Measurements from ENCODE around the gene WNT11.
A peak's percentile ranks its signal among the peaks of the same experiment; 100 is the strongest.

The WNT11 gene

DNA sequence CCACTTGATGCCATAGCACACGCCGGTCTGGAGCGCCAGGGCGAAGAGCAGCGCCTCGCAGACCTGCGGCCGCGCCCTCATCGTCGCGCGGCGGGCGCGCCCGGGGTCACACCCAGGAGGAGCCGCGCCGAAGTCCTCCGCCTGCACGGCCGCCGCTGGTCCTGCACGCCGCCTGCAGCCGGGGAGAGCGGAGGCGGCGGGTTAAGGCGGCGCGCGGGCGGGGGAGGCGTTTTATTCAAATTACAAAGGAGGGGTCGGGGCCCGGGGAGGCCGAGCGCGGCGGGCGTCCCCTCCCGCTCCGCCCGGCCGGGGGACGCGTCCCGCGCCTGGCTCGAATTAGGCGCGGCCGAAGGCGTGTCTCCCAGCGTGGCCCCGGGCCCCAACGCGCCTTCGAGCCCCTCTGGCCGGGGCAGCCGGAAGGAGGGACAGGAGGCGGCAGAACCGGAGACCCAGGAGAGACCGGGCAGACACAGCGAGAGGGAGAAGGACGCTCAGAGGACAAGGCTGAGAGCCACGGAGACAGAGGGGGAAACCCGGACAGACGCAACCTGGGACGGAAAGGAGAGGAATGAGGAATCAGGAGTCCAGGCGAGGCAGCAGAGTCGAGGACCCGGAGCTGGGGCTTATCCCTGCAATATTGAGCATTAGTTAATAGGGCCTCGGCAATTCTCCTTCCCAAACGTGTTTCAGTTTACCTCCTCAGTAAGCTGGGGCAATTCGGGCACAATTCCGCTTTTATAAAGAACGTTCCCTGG is at the start of gene WNT11:
TSS of gene WNT11 (minus strand) at position 176 of the 755 bp plus-strand sequence. CDS start at position 81, 95 bp downstream.
- peak; percentile 72 for DNase-seq

DNA sequence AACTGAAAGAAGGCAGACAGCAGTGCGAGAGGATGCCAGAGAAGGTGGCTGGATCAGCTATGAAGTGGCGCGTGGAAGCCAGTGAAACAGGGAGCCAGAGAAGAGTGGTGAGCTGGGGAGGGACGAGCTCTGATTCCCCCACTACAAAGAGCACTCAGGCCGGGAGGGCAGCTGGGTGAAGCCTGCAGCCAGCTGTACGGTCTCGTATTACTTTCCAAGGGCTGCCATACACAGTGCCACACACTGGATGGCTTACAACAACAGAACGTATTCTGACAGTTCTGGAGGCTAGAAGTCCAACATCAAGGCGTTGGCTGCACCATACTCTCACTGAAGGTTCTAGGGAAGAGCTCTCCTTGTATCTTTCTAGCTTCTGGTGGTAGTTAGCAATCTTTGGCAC is 47.1 kb upstream of the WNT11 start:
- DNase-seq: no peak

DNA sequence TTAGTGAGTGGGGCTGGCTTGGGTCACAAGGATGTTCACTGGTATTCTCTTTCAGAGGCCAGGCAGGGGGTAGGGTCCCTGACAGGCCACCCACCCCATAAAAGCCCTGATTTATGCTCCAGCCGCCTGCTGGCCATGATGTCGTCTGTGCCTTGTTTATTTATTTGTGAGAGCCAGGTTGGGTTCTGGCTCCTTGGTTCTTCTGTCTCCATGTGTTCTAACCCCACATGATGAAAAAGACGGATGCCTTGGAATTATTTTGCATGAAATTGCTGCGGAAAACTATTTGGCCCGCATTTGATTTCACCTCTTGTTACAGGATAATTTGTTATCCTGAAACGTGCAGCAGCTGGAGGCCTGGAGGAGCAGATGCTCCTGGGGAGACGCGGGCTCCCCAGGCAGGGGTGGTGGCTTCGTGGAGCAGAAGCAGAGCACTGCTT is 46.3 kb upstream of the WNT11 start:
- DNase-seq: no peak

- no peak for DNase-seq
These were observed 45.3 kb upstream of the WNT11 start for GRCh38 chr11:76251576-76251975.

GRCh38 chr11:76251226-76251575 is 44.9 kb upstream of the WNT11 start:
- no peak for DNase-seq

DNA sequence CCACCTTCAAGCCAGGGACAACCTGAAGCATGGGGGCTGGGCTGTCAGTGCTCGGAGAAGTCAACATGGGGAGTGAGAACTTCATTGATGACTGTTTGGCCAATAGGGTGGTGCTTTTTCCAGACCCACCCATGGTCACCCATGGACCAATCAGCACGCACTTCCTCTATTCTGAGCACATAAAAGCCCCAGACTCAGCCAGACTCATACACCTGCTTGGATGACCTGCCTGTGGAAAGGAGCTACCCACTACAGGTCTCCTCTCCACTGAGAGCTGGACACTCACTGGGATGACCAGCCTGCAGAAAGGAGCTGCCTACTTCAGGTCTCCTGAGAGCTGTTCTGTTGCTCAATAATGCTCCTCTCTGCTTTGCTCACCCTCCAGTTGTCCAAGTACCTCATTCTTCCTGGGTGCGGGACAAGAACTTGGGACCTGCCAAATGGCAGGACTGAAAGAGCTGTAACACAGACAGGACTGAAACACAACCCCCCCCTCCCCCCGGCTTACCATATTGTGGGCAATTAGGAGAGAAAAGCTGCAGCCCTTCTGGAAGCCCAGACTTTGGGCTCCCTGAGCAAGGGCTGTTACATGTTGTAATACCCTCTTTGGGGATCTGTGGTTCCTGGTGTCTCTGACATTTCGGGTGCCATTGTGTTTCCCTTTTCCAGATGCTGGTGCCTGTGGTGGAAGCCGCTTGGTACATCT is 44.4 kb upstream of the WNT11 start:
- no peak for DNase-seq

GRCh38 chr11:76249195-76249741 is 43.0 kb upstream of the WNT11 start:
- DNase-seq: no peak

DNA sequence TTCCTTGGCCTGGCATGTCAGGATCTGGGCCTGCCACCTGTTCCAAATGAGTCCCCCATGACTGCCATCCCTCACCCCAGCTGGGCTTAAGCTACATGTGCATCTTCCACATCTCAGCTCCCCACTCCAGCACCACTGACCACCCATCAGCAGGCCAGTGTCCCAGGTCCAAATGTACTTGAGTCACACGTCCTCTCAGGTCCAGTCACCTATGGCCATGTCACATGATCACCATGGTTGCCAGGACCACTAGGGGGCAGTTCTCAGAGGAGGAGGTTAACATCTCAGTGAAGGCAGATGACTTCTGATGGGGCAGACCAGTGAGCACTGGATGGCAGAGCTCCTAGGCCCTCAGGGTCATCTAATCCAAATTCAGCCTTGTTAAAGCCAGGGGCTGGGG is 41.9 kb upstream of the WNT11 start:
- DNase-seq: no peak

GRCh38 chr11:76247091-76247490 is 40.8 kb upstream of the WNT11 start:
- no peak for DNase-seq

DNA sequence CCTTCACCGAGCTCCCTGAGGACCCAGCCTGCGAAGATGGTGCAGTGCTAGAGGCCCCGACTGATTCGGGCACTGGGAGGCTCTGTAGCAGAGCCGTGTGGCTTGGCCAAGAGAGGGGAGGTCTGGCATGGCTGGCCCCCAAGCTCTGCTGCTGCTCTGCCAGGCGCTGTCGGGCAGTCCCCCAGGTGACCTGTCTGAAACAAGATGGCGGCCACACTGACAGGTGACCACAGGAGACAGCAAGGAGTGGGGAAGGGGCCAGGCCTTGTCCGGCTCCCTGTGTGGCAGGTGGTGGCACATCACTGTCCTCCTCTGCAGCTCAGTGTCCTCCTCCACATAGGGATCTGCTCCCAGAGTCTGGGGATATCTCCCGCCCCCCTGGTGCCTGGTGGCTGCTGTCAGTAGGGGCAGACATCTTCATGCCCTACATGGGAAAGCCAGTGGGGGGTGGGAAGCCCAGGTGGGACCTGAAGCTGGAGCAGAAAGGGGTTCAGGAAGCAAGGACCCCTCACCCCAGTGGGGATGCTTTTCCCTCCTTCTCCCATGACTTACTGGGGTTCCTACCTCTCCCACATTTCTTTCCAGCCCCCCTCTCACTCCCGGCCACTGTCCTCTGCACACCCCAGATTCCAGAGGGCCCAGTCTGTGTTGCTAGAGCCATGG is 40.1 kb upstream of the WNT11 start:
- no peak for DNase-seq

GRCh38 chr11:76245720-76246119 is 39.4 kb upstream of the WNT11 start:
- no peak for DNase-seq

DNA sequence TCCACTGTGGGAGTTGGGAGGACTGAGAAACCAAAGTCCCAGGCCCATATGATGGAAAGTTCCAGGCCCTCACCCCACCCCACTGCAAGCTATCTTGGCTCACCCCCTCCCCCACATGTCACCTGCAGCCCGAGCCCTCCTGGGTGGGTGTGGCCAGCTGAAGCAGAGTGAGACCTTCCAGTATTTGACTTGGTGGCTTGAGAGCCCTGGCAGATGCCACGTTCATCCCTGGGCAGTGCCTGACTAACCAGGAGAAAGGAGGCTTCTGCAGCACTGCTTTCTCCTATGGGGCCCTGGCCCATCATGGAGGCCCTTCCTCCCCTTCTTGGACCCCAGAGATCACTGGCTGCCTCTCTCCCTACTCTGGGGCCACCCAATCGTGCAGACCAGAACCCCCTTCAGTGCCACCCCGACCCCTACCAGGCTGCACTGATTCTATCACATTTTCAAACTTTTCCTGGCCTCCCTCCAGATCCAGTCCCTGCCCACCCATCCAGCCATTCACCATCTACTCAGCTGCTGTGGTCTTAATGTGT is 38.1 kb upstream of the WNT11 start:
- DNase-seq: peak; percentile 55

- DNase-seq: no peak
These were observed 37.6 kb upstream of the WNT11 start for GRCh38 chr11:76243957-76244285.

DNA sequence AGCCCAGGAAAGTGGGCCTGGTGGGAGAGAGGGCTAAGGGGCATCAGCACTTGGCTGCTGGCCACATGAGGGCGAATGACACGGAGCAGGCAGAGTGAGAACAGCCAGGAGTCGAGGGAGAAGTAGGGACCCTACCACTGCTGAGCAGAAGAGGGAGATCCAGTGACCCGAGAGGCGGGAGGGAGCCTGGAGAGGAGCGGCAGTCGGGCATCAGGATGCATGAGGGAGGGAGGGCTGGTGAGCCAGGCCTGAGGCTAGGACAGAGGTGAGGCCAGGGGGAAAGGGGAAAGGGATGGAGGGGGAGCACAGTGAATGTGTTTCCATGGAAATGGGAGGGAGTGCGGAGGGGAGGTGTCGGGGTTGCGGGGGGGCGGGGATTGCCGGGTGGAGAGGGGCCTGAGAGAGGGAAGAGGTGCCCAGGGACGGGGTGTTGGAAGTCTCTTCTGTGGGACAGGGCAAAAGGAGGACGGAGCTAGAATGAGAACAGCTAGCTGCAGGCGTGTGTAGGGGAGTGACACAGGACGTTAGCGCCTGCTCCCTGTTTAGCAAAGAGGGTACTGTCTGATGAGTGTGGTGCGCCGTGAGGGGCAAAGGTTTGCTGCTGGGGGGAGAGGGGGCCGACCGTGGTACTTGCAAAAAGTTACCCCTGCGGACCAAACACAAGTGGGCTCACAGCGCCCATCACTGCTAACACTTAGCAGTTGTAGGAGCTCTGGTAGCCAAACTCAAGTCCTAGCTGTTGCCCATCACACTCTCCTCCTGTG is 37.1 kb upstream of the WNT11 start:
- DNase-seq: no peak

DNA sequence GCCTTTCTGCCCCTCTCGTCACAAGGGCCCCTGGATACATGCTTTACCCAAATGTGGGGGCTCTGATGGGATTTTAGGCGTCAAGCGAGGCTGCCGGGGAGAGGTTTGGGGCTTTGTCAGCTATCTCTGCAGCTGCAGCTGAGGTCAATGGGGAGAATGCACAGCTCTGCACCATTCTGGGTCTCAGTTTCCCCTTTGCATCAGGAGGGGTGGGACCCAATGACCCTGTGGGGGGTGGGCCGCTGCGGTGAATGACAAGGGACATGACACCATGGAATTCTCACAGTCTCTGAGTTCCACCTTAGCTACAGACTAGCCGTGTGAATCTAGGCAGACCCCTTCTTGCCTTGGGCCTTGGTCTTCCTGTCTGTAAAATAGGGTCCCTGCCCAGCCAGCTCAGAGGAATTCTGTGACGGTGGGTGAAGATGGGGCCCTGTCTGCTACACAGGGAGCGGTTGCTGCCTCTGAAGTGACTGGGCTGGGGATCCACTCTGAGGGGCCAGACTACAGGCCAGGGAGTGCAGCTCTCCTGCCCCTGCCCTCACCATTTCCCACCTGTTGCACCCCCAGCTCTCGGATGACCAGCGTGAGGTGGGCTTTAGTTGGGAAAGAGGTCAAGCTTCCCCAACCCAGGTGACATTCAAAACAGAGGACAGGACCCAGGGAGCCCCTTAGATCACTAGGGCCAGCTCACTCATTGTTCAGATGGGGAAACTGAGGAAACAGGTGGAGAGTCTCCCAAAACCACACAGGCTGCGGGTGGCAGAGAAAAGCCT is 35.9 kb upstream of the WNT11 start:
- no peak for DNase-seq

GRCh38 chr11:76241243-76242000 is 35.1 kb upstream of the WNT11 start:
- no peak for DNase-seq

- DNase-seq: no peak
These were observed 34.4 kb upstream of the WNT11 start for GRCh38 chr11:76240666-76241065.

- no peak for DNase-seq
These were observed 33.8 kb upstream of the WNT11 start for GRCh38 chr11:76240161-76240540.

GRCh38 chr11:76239483-76240160 is 33.3 kb upstream of the WNT11 start:
- no peak for DNase-seq

DNA sequence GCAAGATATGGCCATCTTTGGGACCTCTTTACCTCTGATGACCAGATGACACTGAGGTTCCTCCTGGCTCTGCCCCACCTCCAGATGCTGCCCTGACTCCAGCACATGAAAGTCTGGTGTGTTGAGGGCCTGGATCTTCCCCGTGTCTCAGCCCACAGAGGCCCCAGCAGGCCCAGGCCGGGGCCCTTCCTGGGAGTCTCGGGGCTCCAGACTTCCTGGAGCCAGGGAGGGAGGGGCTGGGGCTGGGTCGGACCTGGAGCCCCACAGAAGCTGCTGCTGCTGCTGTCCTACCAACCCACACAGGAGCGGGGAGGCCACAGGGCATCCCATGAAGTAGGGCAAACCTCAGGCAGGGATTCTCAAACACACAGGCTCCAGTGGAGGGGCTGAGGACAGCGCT is 32.2 kb upstream of the WNT11 start:
- DNase-seq: no peak

DNA sequence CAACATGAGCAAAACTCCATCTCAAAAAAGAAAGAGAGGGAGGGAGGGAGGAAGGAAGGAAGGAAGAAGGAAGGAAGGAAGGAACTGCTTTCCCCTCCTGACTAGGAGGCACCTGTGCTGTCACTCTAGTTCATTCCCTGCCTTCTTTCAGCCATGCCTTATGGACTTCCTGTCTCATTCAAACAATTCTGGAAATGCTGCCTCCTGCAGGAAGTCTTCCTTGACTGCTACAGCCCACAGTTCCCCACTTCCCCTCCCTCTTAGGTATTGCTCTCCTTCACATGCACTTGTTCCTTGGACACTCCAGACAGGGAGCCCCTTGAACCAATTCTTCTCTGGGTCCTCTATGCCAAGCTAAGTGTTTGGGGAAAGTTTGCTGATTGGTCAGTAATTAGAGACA is 31.6 kb upstream of the WNT11 start:
- DNase-seq: no peak

Data from activated effector memory CD4-positive, alpha-beta T cell treated with anti-CD3 and anti-CD28 coated beads, Interleukin-2, amount 50 U/mL, for 16 hours (primary cell).